ENCODE results near the gene ZBTB46.

DNA sequence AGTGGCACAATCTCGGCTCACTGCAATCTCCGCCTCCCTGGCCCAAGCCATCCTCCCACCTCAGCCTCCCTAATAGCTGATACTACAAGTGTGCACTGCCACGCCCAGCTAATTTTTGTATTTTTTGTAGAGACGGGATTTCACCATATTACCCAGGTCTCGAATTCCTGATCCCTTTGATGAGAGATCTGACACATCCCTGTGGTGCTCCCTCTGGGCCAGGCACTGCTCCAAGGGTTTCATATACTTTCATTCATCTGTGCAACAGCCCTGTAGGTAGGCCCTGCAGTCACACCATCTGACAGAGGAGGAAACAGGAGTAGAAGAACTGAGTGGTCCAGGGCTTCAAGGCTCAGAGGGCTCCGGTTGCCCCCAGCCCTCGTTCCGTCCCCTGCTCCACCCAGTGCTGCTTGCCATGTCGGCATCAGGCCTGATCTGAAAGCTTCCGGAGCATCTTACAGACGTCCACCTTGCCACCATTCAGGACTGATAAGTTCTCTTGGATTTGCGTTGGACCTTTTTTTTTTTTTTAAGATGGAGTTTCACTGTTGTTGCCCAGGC lies 119.9 kb downstream of the ZBTB46 start:
- no peak for TF ChIP-seq JUND (IDR thresholded peaks at IDR 0.05)
- TF ChIP-seq, protein P1, sequence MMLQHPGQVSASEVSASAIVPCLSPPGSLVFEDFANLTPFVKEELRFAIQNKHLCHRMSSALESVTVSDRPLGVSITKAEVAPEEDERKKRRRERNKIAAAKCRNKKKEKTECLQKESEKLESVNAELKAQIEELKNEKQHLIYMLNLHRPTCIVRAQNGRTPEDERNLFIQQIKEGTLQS (IDR thresholded peaks at IDR 0.05), result no peak
- TF ChIP-seq, protein P2, sequence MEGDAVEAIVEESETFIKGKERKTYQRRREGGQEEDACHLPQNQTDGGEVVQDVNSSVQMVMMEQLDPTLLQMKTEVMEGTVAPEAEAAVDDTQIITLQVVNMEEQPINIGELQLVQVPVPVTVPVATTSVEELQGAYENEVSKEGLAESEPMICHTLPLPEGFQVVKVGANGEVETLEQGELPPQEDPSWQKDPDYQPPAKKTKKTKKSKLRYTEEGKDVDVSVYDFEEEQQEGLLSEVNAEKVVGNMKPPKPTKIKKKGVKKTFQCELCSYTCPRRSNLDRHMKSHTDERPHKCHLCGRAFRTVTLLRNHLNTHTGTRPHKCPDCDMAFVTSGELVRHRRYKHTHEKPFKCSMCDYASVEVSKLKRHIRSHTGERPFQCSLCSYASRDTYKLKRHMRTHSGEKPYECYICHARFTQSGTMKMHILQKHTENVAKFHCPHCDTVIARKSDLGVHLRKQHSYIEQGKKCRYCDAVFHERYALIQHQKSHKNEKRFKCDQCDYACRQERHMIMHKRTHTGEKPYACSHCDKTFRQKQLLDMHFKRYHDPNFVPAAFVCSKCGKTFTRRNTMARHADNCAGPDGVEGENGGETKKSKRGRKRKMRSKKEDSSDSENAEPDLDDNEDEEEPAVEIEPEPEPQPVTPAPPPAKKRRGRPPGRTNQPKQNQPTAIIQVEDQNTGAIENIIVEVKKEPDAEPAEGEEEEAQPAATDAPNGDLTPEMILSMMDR (IDR thresholded peaks at IDR 0.05 in 2 of 3, conservative IDR thresholded peaks at IDR 0.05 in 1 of 3; ENCODE audit: borderline replicate concordance in 1 of 3, insufficient read depth in 1 of 3, low read depth in 2 of 3, low read length in 2 of 3), result no peak
- TF ChIP-seq EZH2phosphoT487 (IDR thresholded peaks at IDR 0.05; ENCODE audit: borderline replicate concordance), result no peak
- no peak for TF ChIP-seq CBX3 (IDR thresholded peaks at IDR 0.05; ENCODE audit: low read depth)

Data from HCT116 (cell line).